K562 (cell line): Measurements from ENCODE around the gene TSTD2.

ENCODE experiments used
- ATF7 ChIP-seq: fragments of 450-650 bp; IDR thresholded peaks from 2 replicates; pipeline ENCODE4 v1.7.1; 2014; ENCODE audit warnings: mild to moderate bottlenecking, moderate library complexity
- JUND ChIP-seq, 2 experiments: IDR thresholded peaks; 2 replicates in 1 of 2; 3 replicates in 1 of 2; pipeline ENCODE4 v1.6.1; 2011; ENCODE audit warnings: borderline replicate concordance in 2 of 2, low read depth in 2 of 2, low read length in 2 of 2, improper control_type of control experiment in 1 of 2, missing biosample characterization in 1 of 2, missing genetic modification characterization in 1 of 2, missing genetic modification reagents in 1 of 2
- LCOR ChIP-seq: sonication (generic); formaldehyde crosslinking; IDR thresholded peaks from 2 replicates; pipeline ENCODE4 v1.8.0; 2022; ENCODE audit warnings: mild to moderate bottlenecking, missing genetic modification reagents
- NFE2L1 ChIP-seq: fragments of 450-650 bp; IDR thresholded peaks from 2 replicates; pipeline ENCODE4 v1.6.1; 2016; ENCODE audit warnings: missing genetic modification characterization, low read depth, mild to moderate bottlenecking, missing compliant biosample characterization, moderate library complexity, borderline replicate concordance
- PCBP2 ChIP-seq: fragments of 200-400 bp; formaldehyde crosslinking; IDR thresholded peaks from 2 replicates; pipeline ENCODE4 v1.6.1; 2018; ENCODE audit warnings: low read length, low read depth, mild to moderate bottlenecking, moderate library complexity; ENCODE audit not compliant: poor library complexity, severe bottlenecking
- TAF1 ChIP-seq: IDR thresholded peaks from 2 replicates; pipeline ENCODE4 v1.6.1; 2011; ENCODE audit warnings: mild to moderate bottlenecking, low read length, moderate library complexity; ENCODE audit not compliant: insufficient read depth, control insufficient read depth, severe bottlenecking; ENCODE audit errors: extremely low read depth
- ZFP36 ChIP-seq: fragments of 150-350 bp; IDR thresholded peaks from 2 replicates; pipeline ENCODE4 v1.6.1; 2018; ENCODE audit warnings: low read length, low read depth; ENCODE audit not compliant: partially characterized antibody
- TF ChIP-seq, protein P1 (sequence below), 3 experiments: IDR thresholded peaks in 2 of 3; conservative IDR thresholded peaks in 1 of 3; 2 replicates each; pipeline ENCODE4 v1.5.1; 2011 to 2012; ENCODE audit warnings: low read length in 3 of 3, mild to moderate bottlenecking in 3 of 3, control low read depth in 2 of 3, improper control_type of control experiment in 1 of 3, inconsistent platforms in 1 of 3, low read depth in 1 of 3, mixed read lengths in 1 of 3, moderate library complexity in 1 of 3; ENCODE audit not compliant: insufficient read depth in 2 of 3
- TF ChIP-seq, protein P2 (sequence below): fragments of 250-450 bp; sonication (Bioruptor Pico); IDR thresholded peaks from 2 replicates; pipeline ENCODE4 v1.4.0; 2020; ENCODE audit warnings: mild to moderate bottlenecking, moderate library complexity

DNA sequence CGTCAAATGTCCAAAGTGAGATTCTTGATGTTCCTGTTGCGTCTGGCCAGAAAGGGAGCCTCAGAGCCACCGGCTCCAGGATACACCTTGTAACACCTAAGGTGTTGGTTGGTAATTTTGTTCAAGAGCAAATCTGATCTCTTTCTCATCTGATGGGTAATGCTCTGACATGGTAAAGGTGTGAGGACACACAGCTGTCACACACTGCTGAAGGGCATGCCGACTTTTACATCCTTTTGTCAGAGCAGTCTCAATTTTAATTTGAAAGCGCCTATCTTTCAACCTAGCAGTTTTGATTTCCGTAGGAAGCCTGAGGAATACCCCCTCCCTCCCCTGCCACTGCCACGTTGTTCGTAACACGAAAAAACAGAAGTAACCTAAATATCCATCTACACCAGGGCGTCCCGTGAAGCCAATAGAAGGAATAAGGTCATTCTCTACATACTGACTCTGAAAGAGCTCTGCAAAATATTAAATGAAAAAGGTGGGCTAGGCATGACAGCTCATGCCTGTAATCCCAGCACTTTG lies 57.4 kb downstream of the TSTD2 start:
- TF ChIP-seq ATF7 (no peak), PCBP2 (no peak), JUND (IDR thresholded peaks at IDR 0.05; ENCODE audit: borderline replicate concordance, low read depth, low read length) (no peak), JUND (tag; IDR thresholded peaks at IDR 0.05; ENCODE audit: borderline replicate concordance, low read depth, low read length) (no peak), NFE2L1 (tag) (no peak), ZFP36 (no peak), TAF1 (no peak), LCOR (CRISPR knock-in tag) (no peak)
- TF ChIP-seq, protein P1, sequence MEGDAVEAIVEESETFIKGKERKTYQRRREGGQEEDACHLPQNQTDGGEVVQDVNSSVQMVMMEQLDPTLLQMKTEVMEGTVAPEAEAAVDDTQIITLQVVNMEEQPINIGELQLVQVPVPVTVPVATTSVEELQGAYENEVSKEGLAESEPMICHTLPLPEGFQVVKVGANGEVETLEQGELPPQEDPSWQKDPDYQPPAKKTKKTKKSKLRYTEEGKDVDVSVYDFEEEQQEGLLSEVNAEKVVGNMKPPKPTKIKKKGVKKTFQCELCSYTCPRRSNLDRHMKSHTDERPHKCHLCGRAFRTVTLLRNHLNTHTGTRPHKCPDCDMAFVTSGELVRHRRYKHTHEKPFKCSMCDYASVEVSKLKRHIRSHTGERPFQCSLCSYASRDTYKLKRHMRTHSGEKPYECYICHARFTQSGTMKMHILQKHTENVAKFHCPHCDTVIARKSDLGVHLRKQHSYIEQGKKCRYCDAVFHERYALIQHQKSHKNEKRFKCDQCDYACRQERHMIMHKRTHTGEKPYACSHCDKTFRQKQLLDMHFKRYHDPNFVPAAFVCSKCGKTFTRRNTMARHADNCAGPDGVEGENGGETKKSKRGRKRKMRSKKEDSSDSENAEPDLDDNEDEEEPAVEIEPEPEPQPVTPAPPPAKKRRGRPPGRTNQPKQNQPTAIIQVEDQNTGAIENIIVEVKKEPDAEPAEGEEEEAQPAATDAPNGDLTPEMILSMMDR (IDR thresholded peaks at IDR 0.05 in 2 of 3, conservative IDR thresholded peaks at IDR 0.05 in 1 of 3; ENCODE audit: insufficient read depth in 2 of 3, low read depth in 1 of 3, low read length in 3 of 3): no peak
- TF ChIP-seq, protein P2, sequence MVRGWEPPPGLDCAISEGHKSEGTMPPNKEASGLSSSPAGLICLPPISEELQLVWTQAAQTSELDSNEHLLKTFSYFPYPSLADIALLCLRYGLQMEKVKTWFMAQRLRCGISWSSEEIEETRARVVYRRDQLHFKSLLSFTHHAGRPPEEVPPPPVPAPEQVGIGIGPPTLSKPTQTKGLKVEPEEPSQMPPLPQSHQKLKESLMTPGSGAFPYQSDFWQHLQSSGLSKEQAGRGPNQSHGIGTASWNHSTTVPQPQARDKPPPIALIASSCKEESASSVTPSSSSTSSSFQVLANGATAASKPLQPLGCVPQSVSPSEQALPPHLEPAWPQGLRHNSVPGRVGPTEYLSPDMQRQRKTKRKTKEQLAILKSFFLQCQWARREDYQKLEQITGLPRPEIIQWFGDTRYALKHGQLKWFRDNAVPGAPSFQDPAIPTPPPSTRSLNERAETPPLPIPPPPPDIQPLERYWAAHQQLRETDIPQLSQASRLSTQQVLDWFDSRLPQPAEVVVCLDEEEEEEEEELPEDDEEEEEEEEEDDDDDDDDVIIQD (CRISPR knock-in tag): no peak
